ENCODE data around the gene RFTN1.

Gene RFTN1

DNA sequence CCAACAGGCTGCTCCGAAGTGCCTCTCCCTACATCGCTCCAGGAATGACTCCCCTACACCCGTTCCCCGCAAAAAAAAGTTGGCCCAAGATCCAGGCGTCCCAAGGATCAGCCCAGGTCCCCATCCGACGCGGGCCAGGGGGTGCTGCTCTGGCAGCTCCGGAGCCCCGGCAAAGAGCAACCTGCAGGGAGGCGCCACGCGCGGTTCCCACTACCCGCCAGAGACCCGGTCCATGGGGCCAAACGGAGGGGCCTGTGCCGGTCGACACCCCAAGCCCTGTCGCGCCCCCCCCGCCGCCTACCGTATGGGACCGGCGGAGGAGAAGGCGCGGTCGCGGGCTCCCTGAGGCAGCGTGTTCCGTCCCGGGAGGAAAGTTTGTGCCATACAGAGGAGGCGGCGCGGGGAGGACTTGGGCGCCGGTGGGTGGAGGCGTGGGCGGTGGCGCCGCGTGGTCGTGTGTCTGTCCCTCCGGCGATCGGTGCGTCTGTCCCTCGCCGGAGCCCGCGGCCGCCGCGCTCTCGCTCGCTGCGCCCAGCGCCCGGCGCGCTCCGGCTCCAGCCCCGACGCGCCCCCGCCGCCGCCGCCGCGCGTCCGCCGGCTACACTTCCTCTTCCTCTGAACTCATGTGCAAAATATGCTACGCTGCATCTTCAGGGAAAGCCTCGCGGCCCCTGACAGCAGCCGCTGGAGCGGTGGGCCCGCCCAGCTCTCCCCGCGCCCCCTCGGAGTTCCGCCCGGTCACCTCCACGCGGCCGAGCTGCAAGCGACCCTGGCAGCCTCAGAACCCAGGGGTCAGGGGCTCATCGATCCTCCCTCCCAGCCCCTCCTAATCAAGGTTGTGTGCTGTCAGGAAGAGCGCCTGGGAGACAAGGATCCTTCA is at the start of gene RFTN1:
Gene RFTN1, minus strand, starts transcription at position 559 of the 880 bp plus-strand sequence. CDS start 19,830 bp downstream, outside the sequence.
- DNase-seq: no peak

- no peak for DNase-seq
Observed at GRCh38 chr3:16559653-16560365, 46.3 kb upstream of the RFTN1 start.

- DNase-seq: no peak
Observed at GRCh38 chr3:16554126-16554525, 40.6 kb upstream of the RFTN1 start.

GRCh38 chr3:16552757-16553156 is 39.3 kb upstream of the RFTN1 start:
- no peak for DNase-seq

- DNase-seq: no peak
Observed at GRCh38 chr3:16551342-16551976, 38.0 kb upstream of the RFTN1 start.

GRCh38 chr3:16550676-16551341 is 37.3 kb upstream of the RFTN1 start:
- DNase-seq: no peak

GRCh38 chr3:16550305-16550675 is 36.8 kb upstream of the RFTN1 start:
- no peak for DNase-seq

DNA sequence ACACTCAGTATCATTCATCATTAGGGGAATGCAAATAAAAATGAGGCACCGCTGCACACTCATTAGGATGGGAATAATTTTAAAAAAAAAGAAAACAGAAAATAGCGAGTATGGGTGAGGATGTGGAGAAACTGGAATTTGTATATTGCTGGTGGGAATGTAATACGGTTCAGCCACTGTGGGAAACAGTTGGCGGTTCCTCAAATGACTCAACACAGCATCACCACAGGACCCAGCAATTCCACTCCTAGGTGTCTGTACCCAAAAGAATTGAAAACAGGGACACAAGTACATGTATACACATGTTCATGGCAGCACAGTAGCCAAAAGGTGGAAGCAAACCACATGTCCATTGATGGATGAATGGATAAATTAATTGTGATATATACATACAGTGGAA is 35.2 kb upstream of the RFTN1 start:
- no peak for DNase-seq

- DNase-seq: no peak
Observed at GRCh38 chr3:16547561-16548357, 34.3 kb upstream of the RFTN1 start.

DNA sequence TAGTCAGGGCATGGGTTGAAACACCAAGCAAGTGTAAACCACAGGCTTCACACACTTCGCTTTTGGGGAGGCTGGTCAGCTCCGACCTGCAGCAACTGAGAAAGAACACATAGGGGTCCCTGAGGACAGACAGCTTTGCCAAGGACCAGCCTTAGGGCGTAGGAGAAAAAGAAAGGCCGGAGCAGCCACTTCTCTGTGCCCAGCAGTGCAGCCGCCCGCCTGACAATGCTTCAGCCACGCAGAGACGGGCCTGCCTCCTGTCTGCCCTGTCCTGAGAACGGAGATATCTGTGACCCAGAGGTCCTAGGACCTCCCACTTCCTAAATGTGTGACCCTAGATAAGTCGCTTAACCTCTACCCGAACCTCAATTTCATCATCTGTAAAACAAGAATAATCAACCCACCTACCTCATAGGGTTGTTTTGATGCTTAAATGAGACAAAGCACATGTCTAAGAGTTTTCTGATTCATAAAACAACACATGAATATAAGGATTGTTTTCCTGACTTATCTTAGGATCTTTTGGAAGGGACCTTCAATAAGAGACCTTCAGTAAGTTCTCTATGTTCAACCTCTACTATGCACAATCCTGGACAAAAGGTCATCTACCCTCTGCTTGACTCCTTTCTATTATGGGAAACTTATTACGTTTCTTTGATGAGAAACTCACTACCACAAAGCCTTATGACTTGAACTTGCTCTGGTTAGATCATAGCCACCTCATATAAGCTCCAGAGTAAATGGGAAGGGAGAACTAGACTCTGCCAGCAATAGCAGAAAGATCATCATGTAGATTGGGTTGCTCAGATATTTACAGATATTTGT is 32.9 kb upstream of the RFTN1 start:
- no peak for DNase-seq

GRCh38 chr3:16545413-16546185 is 32.1 kb upstream of the RFTN1 start:
- no peak for DNase-seq

GRCh38 chr3:16543242-16543864 is 29.9 kb upstream of the RFTN1 start:
- no peak for DNase-seq

- no peak for DNase-seq
Observed at GRCh38 chr3:16538507-16538906, 25.0 kb upstream of the RFTN1 start.

DNA sequence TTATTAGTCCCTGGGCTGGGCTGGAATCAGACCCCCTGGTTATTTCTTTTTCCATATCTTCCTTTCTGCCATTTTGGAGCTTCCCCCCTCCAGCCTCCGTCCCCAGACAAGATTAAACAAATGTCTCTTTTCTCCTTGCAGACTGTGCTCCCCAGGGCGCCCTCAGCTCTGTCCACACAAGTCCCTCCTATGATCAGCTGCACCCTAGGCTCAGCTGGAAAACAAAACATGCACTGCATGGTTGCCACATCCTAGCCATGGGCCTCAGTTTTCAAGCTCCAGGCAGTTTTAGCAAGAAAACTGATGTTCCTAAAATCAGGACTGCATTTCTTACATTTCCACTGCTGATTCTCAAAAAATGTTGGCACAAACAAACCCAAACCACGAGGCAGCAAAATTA is 23.5 kb upstream of the RFTN1 start:
- DNase-seq: no peak

DNA sequence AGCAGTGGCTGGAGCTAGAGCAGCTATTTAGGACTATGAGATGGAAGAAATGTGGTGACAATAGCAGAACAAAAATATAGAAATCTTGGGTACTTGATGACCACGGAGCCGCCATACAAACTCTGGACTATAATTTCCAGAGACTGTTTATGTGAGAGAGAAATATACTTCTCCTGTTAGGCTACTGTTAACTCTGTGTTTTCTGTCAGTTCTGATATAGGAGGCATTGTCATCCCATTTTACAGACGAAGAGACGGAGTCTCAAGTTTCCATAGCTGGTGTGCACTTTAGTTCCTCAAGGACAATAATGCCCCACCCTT is 22.8 kb upstream of the RFTN1 start:
- no peak for DNase-seq

GRCh38 chr3:16534640-16535262 is 21.3 kb upstream of the RFTN1 start:
- no peak for DNase-seq

DNA sequence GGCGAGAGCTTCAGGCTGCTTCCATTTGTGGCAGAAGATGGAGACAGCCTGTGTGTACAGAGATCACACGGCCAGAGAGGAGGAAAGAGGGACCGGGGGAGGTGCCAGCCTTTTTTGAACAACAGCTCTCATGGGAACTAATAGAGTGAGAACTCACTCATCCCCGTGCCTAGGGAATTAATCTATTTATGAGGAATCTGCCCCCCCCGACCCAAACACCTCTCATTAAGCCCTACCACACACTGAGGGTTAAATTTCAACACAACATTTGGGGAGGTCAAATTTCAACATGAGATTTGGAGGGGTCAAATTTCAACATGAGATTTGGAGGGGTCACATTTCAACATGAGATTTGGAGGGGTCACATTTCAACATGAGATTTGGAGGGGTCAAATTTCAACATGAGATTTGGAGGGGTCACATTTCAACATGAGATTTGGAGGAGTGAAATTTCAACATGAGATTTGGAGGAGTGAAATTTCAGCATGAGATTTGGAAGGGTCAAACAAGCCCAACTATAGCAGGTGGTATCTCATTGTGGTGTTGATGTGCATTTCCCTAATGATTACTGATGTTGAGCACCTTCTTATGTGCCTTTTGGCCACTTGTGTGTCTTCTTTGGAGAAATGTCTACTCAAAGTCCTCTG is 20.6 kb upstream of the RFTN1 start:
- DNase-seq: no peak

DNA sequence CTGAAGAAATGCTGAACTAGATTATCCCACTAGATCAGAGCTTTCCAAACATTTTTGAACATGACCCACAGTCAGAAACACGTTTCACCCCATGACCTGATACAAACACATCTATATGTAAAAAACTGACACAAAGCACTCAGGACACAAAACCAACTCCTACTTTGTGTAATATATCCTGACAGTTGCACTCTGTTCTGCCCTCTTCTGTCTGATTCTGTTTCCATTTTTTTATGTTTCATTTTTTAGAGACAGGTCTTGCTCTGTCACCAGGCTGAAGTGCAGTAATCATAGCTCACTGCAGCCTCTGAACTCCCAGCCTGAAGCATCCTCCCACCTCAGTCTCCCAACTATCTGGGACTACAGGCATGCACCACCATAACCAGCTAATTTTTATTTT is 15.8 kb upstream of the RFTN1 start:
- no peak for DNase-seq

DNA sequence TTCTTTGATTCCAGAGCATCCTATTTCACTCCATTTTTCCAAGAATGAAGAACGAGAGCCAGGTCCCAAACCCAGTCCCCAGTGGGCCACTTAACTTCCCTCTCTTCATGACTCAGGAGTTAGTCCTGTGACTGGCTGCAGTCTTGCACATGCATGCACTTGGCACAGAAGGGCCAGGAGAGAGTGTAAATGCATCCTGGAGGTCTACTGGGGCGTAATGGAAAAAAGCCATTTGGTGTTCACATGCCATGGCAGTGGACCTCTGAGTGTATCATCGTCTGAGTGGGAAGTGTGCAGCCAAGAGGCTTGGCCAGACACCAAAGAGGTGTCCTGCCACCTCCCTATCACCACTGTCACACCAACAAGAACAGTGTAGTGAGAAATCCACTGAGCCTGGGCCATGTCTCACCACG is 15.1 kb upstream of the RFTN1 start:
- DNase-seq: no peak

All from NCI-H1417 treated with DMSO at 0.1 percent for 48 hours (cell line).